Cortex of kidney (tissue), 1 donor: Measurements from ENCODE around the gene SNTG2.
"Not testable (repeated sequence)": the region's sequence is repeated elsewhere in the genome, so short reads cannot be mapped to it uniquely, and the experiment has no call there.

Source experiments
- DNase-seq: peaks from one replicate; lab custom pipeline; 2025; lab: John Stamatoyannopoulos, UW

The SNTG2 gene

DNA sequence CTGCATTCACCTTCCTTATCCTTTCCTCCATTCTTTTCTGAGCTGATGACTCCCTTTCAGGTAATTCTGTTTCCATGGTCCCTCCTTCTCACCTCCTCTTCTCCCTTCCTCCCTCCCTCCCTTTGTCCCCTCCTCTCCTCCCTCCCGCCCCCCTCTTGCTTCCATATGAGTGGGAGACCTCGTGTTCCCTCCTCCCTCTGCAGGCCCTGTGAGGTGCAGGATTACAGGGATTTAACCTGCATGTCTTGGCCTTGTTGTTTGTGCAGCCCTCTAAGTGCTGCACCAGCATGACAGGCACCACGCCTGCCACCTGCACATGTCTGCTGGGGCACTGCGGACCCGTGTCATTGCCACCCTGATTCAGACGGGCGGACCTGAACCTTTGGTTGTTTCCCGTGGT lies 103.1 kb downstream of the SNTG2 start:
- no peak for DNase-seq

DNA sequence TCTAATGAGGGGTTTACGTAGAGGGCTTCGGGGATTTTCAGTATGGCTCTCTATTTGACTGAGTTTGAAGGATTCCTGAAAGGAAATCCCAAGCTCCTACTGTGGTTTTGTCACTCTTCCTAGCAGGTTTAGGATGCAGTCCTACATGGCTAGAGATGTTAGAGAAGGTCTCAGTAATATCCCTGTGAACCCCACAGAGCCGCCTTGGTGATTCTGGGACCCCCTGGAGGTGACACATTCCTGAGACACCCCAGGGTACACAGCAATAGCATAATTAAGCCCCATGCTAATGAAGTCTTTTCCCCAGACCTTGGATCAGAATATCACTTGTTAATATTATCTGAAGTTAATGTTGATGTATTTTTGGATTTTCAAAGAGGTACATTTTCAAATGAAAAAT lies 103.8 kb downstream of the SNTG2 start:
- DNase-seq = no peak

DNA sequence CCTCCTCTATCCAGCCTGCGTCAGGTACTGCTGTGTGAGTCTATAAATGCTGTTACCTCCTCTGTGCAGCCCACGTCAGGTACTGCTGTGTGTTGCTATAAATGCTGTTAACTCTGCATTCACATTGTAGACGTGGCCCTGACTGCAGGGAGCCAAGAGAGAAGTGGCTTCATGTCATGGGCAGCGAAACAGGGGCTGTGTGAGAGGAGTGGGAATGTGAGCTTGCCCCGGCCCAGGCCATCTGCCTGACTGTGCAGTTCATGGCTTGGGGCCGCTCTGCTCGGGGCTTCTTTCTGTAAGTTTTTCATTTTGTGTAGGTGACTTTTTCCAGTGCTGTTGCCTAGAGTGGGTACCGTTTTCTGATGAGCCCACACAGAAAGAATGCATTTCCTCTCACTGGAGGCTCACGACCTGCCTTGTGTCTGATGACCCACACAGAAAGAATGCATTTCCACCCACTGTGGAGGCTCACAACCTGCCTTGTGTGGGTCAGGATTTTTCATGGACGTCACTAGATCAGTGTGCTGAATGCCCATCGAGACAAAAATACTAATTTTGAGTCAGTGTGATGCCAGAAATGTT lies 104.5 kb downstream of the SNTG2 start:
- DNase-seq = no peak

DNA sequence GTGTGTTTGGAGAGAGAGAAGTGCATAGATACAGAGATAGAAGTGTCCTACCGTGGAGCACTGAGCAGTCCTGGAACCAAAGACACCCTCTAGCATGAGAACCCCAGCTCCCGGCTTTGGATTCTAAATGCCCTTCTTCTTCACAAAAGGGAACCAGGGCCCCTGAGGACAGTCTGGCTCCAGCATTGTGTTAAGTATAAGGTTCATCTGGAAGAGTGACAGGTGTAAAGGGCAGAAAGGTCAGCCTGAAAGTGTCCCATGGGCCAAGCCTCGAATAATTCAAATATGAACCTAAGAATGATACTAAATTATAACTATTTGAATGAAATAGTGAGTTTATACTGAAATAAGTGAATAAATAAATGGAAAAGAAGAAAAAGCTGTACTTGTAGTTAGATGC lies 109.7 kb downstream of the SNTG2 start:
- DNase-seq = no peak

DNA sequence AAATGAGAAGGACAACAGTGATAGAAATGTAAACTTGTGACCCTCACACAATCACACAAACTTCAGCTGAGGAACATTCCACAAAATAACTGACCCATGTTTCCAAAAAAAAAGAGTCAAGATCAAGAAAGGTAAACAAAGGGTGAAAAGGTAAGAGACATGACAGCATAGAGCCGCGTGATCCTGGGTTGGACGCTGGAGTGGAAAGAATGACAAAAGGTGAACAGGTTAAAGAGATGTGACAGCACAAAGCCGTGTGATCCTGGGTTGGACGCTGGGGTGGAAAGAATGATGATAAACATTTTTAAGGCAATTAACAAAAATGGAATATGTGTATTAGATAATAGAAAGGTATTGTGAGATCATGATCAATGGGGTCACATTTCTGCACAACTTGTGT lies 110.3 kb downstream of the SNTG2 start:
- no peak for DNase-seq

DNA sequence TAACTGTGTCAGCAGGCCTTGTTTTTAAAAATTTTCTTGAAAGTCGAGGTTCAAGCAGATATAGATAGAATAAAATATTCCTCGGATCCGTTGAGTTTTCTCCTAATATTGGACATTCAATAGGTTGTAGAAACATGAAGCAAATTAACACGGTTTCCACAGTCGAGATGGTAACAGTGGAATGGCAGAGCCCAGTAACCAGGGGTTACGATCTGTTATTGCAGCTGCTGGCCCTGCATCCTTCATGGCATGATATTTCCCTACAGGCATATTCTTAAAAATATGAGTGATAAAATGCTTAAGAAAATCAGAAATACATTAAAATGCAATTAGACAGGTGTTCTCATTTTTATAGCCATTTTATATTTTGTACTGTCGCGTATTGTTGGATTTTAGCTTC lies 117.6 kb downstream of the SNTG2 start:
- DNase-seq = no peak

DNA sequence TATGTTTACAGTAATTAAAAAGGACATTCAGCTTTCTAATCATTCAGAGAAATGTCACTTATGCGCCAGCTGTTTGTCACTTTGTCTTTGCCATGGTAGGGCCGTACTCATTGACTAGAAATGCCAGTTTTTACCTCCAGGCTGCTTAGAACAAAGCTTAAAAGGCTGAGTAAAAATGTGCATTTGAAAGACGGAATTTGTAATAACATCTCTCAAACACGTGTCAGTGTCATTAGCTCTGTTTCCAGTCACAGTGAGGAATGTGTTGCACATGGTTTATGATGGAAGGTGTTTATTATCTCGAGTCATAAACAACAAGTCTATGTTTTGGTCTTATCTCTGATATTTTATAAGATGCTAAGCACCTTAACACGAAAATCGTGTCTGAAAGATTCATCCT lies 118.2 kb downstream of the SNTG2 start:
- no peak for DNase-seq

DNA sequence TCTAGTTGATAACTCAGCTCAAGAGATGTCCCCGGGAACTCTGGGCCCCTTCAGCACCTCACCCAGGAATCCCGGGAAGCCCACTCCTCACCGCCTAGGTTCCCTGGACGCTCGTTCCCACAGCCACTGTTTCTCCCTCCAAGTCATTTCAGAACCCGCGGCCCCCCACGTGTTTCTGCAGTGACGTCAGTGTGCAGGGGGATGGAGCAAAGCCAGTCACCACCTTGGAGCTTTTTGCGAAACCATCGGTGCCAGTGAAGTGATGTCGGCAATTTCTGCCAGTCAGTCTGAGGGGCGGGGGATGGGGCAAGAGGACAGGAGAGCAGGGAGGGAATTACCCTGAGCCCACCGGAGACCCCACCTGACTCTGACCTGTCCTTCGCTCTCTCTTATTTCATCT lies 119.2 kb downstream of the SNTG2 start:
- DNase-seq = no peak

DNA sequence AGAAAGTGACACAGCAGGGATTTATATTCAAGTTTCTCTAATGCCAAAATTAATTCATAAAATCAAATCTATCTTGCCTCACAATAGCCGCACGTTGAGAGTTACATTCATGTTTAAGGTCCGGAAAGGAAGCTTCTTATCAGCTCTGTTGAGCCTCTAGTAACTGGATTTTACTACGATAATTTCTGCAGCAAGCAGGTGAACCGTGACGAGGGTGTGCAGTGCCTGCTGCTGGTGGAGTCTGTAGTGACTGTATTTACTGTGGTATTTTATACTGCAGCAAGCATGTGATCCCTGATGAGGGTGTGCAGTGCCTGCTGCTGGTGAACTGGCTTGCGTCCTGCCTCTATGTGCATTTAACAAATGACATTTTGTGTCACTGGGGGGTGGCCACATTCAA lies 120.0 kb downstream of the SNTG2 start:
- no peak for DNase-seq

DNA sequence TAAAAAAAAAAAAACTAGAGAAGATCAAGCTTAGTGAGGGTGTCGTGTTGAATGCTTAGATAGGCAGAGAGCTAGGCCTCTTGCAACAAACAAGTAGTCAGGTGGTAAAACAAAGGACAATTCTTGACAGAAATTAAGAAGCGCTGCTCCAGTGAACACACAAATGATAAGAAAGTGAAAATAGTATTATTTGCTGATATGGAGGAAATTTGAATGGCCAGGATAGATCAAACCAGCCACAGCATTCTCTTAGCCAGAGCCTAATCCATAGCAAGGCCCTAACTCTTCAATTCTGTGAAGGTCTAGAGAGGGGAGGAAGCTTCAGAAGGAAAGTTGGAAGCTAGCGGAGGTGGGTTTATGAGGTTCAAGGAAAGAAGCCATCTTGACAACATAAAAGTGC lies 121.0 kb downstream of the SNTG2 start:
- no peak for DNase-seq

DNA sequence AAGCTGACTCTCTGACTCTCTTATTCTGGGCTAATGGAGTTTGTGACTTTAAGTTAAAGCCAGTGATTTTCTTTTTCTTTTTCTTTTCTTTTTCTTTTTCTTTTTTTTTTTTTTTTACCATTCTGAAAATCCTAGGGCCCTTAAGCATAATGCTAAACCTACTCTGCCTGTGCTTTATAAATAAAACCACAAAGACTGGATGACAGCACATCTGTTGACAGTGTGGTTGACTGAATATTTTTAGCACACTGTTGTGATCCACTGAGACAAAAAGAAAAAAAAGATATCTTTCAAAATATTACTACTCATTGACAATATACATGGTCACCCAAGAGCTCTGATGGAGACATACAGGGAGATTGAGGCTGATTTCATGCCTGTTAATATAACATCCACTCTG lies 121.6 kb downstream of the SNTG2 start:
- DNase-seq = no peak

DNA sequence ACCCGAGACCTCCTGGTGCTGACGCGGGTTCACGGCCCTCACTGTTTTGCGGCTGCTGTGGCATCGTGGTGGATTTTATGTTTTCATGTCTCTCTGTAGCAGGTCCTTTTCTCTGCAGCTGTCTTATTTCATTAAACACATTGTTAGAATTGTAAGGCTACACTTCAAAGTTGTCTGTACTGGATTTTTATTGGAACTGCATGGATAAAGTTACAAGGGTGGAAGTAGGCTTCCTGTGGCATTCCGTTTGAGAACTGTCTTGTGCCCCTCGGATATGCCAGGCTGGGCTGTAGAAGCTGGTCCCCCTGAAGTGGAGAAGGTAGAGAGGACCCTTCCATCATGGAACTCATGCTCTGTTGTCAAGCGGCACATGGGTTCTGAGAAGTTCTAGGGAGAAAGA lies 127.3 kb downstream of the SNTG2 start:
- no peak for DNase-seq

DNA sequence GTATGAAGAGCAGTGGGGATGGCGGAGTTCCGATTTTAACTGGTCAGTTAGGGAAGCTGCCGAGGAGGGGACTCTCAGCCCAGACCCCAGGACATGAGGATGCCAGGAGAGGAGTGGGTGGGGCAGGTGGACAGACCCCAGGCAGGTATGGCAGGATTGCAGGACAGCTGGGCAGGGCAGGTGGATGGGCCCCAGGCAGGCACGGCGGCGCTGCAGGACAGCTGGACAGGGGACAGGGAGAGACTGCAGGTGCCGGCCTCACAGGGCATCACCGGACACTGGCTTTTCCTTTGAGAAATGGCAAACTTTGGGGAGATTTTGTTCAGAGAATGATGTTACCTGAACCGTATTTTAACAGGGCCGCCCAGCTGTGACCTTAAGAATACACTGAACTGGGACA lies 127.7 kb downstream of the SNTG2 start:
- DNase-seq = no peak

DNA sequence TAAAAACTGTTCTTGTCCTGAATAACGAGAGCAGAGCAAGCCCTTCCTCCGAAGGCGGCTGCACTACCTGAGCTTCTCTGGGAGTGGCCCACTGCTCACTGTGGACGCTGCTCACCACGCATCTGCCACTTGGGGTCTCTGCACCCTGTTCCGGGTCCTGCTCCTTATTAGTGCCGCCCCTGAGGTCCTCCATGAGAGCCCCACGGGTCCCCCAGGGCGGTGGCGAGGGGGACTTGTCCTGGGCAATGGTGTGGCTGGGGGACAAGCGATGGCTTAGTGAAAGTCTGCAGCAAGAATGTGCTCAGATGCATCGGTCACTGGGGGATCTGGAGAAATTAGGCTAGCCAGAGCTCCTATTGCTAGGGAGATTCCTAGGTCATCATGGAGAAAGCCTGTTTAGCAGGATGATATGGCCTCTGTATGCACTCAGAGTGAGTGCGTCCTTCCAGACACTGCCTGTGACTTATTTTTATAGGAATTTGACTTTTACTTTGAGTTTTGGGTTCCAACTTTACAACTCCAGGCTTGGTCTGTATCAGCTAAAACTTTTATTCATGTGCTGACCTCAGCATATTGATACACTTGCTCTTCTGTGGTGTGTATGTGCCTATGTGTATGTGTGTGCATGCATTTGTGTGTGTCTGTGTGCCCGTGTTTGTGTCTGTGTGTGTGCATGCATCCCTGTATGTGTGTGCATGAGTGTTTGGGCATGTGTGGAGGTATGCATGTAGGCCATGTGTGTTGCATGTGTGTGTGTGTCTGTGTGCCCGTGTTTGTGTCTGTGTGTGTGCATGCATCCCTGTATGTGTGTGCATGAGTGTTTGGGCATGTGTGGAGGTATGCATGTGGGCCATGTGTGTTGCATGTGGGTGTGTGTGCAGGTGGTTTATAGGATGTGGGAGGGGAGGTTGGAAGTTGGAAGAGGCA lies 129.5 kb downstream of the SNTG2 start:
- DNase-seq = no peak

DNA sequence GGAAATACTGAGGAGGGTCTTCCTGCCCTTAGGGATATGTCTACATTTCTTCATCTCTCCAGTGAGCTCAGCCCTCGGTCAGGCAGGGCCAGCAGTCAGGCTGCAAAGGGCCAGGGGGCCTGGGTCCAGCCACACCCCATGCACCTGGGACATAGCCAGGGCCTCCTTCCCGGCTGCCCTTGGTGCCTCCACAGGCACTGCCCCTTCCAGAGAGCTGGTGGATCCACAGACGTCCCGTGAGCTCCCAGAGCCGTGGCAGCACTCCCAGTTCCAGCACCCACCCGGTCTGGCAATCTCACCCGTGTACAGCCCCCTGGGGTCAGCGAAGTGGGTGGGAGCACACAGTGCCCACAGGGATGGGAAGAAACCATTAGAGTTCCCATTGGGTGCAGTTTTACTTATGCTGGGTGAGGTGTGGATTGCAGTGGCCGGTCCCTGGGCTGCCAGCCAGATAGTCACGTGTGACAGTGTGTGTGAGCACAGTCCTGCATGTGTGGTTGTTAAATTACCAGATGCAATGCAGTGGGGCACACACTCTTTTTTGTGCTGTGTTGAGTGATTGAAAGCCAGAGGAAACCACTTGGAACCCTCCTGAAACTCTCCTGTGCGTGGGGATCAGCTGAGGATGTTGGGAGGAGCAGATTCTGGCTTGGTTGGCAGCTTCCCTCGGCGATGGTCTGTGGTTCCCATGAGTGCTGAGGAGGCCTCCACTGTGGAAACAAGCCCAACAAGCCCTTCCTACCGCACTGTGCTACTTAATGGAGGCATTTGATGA lies 131.0 kb downstream of the SNTG2 start:
- DNase-seq = no peak

DNA sequence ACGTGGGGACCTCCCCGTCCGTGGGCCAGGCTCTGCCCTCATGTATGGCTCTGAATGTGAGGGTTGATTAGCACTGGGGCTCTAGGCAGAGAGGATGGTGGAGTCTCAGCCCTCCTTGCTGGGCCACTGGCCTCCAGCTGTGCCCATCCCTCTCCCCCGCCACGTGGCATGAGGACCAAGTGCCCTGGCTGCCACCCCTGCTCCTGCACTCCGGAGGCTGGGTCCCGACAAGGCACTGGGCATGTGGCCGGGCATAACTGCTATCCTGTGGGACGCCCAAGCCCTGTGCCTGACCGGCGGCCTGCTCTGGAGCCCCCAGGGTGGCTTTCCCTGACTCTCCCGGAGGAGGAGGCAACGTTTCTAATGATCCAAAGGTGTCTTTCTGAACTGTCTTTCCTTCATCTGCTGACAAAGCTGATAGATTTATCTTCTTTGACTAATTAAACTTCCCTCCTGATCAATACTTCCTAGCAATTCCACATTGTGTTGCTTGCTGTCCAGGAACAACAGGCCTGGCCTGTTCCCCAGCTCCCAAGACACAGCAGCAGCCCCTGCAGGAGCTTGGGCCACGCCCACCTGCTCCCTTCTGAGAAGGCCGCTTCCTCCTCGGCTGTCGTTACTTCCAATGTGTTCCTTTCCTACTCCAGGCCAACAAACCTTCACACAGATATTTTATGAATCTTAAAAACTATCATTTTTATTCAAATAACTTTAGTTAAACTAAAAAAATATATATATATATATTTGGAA lies 132.0 kb downstream of the SNTG2 start:
- no peak for DNase-seq

DNA sequence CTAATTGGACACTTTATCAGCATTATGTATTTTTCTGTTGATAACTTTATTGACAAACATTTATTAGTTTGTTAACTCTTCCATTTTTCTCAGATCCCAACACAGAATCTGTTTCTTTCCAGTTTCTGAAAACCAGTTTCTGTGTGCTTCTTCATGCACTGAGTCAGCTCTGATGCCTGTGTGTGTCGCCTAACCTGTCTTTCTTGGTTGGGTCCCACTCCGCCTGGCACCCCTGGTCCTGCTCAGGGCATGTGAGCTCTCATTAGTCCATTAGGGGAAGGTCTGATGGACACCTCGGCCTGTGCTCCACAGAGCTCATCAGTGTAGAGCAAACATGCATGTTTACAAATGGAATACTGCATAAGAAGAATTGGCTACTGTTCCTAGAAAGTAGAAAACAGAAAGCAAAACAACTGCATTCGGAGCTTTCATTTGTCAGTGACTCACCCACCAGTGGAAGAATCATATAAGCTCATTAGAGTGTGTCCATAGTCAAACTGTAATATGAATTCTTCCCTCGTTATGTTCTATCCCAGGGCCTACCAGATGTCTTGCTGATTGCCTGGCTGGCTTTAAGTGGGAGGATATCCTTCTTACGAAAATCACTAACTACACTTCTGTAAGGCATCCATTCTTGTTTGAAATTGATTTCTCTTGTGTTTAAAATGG lies 137.7 kb downstream of the SNTG2 start:
- DNase-seq = no peak

DNA sequence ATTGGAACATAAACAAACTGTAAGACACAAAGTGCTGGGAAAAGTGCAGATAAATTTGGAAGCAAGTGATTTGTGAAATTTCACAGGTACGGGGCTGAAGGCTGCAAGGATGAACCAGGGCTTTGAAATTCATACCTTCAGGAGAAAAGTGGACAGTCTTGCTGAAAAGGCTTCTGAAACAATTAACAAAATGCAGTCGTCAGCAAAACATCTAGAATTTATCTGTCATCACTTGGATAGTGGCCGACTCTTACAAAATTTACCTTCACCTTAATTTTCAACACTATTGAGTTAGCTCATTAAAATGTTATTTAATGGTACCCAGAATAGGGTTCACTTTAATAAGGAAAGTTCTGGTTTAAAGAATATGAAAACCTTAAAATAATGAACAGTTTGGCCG lies 138.3 kb downstream of the SNTG2 start:
- no peak for DNase-seq

DNA sequence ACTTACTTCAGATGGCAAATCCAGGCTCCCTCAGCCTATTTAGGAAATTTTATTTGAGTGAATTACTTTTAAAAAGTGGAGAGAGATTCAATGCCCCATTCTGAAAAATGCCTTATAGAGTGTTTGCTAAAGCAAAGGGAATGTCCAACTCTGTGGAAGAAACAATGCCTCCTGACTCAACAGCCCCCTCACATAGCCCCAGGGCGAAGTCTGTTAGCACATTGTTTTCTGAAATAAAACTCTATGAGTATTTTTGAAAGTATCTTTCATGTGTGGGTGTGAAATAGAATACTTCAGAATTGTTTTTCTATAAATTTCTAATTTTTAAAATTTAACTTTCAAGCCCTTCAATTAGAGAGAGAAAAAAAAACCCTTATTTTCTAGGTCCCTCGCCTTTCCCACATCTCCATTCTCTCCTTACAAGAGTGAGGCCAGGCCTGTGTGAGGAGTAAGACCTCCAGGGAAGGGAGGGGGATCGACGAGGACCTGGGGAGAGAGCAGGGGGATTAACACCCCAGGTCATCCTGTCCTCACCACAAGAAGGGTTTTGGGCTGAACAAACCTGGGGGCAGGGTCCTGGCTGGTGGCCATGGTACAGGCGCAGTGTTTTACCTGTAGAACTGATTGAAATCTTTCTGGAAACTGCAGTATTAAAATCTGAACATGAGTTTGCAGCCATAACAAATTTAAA lies 141.4 kb downstream of the SNTG2 start:
- DNase-seq = no peak

DNA sequence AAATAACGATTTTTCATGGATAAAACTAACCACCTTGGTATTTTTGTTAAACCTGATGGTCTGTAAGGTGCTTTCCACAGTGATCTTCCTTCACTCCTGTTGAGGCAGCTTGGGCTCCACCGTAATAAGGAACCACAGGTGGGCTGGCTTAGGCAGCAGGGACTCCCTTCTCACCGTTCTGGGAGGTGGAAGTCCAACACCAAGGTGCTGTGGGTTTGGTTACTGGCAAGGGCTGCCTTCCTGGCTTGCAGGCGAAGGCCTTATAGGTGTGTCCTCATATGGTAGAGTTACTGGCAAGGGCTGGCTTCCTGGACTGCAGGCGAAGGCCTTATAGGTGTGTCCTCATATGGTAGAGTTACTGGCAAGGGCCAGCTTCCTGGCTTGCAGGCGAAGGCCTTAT lies 143.0 kb downstream of the SNTG2 start:
- not testable (repeated sequence) for DNase-seq

DNA sequence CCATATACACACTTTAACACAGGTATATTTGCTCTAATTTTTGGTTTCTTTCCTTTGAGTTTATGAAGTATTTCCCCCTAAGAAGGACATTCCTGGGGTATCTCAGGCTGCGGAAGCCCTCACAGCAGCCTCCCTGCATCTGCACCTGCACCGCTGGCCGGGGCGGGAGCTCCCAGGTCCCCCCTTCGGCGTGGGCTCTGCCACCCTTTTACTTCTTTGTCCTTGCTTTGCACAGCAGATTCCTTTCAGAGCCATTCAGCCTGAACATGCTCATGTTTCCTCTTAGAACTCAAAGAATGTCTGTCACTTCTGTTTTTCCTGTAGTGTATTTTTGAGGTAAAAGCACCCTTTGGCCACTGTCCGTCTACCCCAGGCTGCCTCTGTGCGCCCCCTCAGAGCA lies 146.5 kb downstream of the SNTG2 start:
- DNase-seq = no peak
